Lower leg skin (tissue), 3 donors: ENCODE results near the gene HK1.

Experiments used
- POLR2A ChIP-seq, 2 donors: fragments of 450-650 bp; IDR thresholded peaks; one replicate each; pipeline ENCODE4 v1.6.1; 2016 to 2017; ENCODE audit warnings: antibody characterized with exemption in 2 of 2, mild to moderate bottlenecking in 1 of 2, moderate library complexity in 1 of 2
- TF ChIP-seq, protein P1 (sequence below), 3 donors: fragments of 450-650 bp; IDR thresholded peaks; one replicate each; pipeline ENCODE4 v1.5.1; 2016; ENCODE audit warnings: antibody characterized with exemption in 3 of 3, mild to moderate bottlenecking in 3 of 3, moderate library complexity in 2 of 3

DNA sequence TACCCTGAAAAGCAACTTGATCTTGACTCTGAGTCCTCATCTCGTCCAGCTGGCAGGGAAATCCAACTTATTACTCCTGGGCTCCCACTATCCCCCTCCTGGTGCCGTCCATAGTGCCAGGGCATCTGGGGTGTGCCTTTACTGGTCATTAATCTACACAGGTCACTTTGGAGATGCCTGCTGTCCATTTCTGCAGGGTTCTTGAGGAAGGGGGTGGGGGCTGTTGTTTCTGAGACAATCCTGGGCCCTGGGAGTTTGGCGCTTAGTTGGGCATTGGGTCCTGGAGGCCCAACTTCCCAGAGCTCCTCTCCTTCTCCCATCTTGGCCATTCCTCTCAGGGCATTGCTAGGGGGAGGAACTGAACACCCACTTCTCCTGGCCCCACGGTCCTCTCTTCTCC lies 144.4 kb downstream of the HK1 start:
- TF ChIP-seq, protein P1, sequence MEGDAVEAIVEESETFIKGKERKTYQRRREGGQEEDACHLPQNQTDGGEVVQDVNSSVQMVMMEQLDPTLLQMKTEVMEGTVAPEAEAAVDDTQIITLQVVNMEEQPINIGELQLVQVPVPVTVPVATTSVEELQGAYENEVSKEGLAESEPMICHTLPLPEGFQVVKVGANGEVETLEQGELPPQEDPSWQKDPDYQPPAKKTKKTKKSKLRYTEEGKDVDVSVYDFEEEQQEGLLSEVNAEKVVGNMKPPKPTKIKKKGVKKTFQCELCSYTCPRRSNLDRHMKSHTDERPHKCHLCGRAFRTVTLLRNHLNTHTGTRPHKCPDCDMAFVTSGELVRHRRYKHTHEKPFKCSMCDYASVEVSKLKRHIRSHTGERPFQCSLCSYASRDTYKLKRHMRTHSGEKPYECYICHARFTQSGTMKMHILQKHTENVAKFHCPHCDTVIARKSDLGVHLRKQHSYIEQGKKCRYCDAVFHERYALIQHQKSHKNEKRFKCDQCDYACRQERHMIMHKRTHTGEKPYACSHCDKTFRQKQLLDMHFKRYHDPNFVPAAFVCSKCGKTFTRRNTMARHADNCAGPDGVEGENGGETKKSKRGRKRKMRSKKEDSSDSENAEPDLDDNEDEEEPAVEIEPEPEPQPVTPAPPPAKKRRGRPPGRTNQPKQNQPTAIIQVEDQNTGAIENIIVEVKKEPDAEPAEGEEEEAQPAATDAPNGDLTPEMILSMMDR (IDR thresholded peaks at IDR 0.05) = no peak
- TF ChIP-seq POLR2A (IDR thresholded peaks at IDR 0.05) = no peak
